Pulmonary artery endothelial cell (primary cell): ENCODE results near the gene SOX13. TPM values are rescaled to one million over a fixed set of nuclear protein-coding genes. Genes with fewer than 3 reads are reported as not detected.
A peak's percentile ranks its signal among the peaks of the same experiment; 100 is the strongest.

Experiments used
- DNase-seq: peaks from one replicate; pipeline ENCODE4 v3.0.0-alpha.2; 2011; ENCODE audit warnings: low read depth, low spot score
- total RNA-seq: library from RNA; depleted of rRNA; stranded (reverse); fragments of >200 nt; gene quantifications from 2 replicates; pipeline ENCODE4 v1.2.3, GENCODE V29; 2014

SOX13 gene
- total RNA-seq, 1 donor from 2014 or later: 9.1 TPM

DNA sequence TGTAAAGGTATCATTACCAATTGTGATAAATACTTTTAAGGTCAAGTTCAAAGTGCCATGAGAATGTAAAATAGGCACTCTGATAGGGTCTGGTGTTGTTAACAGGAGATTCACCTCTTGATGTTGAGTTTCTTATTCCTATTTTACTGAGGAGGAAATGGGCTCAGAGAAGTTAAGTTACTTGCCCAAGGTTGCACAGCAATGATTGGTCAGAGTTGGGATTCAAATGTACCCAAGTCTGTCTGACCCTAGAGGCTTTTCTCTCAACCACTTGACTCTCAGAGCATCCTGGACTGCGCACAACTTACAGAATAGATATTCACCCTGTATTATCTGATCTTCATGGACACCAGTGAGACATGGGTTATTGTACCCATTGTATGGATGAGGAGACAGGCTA lies 33.9 kb downstream of the SOX13 start:
- DNase-seq: no peak

DNA sequence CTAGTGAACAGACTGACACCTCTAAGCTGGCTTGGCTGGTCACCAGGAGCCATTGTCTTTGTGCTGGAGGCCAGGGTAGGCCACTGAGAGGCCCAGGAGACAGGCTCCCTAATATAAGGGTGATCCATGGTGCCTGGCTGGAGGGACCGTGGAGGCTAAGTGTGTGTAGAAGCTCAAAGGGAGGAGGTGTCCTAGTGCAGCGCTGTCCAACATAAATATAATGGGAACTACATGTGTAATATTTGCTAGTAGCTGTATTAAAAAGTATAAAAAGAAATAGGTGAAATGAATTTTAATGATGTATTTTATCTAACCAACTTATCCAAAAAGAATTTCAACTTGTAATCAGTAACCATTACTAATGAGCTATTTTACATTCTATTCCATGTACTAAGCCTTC lies 35.0 kb downstream of the SOX13 start:
- DNase-seq: no peak

GRCh38 chr1:204108312-204109141 lies 35.6 kb downstream of the SOX13 start:
- peak; percentile 29 for DNase-seq

DNA sequence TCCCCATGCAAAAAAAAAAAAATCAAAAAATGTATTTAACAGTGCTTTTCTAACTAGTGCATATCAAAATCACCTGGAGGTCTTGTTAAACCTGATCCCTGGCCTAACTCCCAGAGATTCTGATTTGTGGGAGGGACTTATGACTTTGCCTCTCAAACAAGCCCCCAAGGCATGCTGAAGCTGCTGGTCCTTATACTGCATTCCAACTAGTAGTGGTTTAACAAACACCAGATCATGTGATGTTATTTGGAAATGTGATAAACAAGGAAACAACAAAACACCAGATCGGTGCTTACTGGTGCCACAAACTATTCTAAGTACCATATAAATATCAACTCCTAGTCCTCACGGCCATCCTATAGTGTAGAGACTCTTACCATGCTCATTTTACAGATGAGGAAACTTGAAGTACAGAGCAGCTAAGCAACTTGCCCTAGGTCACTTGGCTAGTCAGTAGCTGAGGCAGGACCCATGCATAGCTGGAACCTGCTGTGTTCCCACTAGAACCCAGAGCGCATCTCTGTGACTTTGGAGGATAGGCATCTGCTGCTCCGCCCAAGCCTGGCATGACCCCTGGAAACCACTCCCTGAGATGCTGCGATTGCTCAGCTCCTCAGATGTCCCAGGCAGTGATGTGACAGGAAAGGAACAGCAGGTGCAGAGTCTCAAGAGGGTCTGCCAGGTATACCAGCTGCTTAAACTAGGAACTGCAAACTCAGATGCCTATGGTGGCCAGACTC lies 38.1 kb downstream of the SOX13 start:
- DNase-seq: no peak

DNA sequence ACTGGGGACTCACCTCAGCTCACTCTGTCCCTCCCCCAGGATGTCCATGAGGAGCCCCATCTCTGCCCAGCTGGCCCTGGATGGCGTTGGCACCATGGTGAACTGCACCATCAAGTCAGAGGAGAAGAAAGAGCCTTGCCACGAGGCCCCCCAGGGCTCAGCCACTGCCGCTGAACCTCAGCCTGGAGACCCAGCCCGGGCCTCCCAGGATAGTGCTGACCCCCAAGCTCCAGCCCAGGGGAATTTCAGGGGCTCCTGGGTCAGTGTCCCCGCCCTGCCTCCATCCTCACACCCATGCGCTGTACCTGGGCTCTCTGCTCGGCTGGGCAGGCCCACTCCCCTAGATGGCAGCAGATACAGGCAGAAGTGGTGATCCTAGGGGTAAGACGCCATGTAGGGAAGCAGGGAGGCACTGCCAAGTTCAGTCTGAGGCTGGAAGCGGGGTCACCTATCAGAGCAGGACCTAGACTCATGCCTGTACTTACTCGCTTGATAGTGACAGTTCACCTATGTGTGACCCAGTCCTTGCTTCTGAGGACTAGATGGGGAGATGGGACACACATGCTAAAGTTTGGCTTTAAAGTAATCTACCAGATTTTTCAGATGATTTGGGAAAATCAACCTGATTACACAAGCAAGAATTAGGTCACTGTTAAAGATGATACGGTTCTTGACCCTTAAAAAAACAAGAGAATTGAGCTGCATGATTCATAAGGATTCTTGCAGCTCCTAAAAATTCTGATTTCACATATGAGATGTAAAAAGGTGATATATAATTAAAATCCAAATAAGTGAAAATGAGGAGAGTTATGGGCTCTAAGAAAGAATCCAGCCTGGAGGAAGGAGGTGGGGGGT lies 40.2 kb downstream of the SOX13 start:
- DNase-seq: no peak

GRCh38 chr1:204113896-204114295 lies 41.0 kb downstream of the SOX13 start:
- DNase-seq: no peak

DNA sequence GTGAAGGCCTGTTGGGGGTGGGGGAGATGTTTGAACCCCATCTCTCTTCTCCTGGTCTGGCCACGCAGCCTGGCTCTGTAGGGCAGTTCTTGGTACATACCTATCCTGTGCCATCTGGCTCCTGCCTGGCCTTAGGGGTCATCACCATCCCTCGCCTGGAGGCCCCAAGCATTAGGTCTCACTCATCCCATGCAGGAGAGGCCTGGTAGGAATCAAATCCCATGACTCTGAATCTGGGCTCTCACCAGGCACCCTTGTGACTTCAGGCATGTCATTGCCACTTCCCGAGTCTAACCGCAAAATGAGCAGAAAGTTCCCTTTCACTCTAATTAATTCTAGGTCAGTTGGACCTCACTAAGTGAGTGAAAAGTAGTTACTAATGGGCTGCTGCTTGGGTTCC lies 41.7 kb downstream of the SOX13 start:
- DNase-seq: no peak

- no peak for DNase-seq
Measured at GRCh38 chr1:204115116-204115515, 42.2 kb downstream of the SOX13 start.

- no peak for DNase-seq
Measured at GRCh38 chr1:204116539-204116938, 43.6 kb downstream of the SOX13 start.

DNA sequence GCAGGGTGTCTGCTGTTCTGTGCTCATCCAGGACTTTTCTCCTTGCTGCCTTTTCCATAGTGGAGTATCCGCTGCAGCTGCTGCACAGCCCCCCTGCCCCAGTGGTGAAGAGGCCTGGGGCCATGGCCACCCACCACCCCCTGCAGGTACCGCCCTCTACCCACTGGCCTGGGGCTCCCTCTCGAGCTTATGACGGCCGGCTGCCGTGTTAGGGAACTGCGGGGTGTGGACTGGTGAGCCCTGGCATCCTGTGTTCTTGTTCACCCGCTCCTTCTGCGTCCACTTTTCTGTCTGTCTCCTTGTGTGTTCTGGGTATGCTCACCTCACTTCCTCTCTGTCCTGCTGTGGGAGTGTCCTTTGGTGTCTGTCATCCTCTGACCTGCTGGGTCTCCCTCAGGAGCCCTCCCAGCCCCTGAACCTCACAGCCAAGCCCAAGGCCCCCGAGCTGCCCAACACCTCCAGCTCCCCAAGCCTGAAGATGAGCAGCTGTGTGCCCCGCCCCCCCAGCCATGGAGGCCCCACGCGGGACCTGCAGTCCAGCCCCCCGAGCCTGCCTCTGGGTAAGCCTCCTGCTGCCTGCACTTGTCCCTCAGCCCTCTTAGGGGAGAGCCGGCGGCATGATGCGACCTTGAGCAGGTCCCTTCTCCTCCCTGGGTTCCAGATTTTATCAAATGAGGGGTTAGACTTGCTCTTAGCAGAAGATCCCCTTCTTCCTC lies 49.1 kb downstream of the SOX13 start:
- DNase-seq: no peak

DNA sequence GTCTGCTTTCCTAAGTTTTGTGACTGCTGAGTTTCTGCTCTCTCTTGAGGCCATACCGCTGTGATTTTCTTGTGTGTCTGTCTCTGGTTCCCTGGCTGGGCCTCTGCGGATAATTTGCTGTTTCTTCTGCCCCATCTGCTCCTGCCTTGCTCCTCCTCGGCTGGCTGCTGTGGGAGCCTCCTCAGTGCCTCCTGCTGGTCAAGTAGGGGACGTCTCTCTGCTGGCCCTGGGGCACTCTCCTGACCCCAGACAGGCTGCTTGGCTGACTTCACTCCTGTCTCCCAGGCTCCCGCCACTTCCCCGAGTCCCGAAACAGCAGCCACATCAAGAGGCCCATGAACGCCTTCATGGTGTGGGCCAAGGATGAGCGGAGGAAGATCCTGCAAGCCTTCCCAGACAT lies 50.5 kb downstream of the SOX13 start:
- DNase-seq: no peak

DNA sequence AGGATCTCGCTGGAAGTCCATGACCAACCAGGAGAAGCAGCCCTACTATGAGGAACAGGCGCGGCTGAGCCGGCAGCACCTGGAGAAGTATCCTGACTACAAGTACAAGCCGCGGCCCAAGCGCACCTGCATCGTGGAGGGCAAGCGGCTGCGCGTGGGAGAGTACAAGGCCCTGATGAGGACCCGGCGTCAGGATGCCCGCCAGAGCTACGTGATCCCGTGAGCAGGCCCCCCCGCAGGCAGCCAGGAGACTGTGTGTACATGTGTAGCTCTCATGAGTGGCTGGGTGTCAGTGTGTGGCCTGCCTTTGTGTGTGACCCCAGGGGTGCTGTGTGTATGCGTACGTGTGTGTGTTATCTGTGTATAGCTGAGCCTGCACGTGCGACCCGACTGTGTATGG lies 51.7 kb downstream of the SOX13 start:
- DNase-seq: no peak

DNA sequence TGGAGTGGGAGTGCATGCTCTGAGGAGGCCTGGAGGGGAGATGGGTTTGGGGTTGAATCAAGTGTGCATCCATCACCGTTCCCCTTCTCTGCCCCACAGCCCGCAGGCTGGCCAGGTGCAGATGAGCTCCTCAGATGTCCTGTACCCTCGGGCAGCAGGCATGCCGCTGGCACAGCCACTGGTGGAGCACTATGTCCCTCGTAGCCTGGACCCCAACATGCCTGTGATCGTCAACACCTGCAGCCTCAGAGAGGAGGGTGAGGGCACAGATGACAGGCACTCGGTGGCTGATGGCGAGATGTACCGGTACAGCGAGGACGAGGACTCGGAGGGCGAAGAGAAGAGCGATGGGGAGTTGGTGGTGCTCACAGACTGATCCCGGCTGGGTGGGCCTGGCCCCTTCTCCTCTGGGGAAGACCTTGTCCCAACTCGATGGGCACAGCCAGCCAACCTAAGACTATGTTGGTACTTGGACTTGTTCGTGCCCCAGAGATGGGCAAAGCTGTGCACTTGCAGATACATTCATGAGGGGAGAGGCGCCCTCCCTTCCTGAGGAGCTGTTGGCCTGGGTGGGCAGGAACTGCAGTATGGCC lies 52.9 kb downstream of the SOX13 start:
- DNase-seq: no peak

- no peak for DNase-seq
Measured at GRCh38 chr1:204126386-204126785, 53.5 kb downstream of the SOX13 start.

- DNase-seq: no peak
Measured at GRCh38 chr1:204126956-204127355, 54.0 kb downstream of the SOX13 start.

DNA sequence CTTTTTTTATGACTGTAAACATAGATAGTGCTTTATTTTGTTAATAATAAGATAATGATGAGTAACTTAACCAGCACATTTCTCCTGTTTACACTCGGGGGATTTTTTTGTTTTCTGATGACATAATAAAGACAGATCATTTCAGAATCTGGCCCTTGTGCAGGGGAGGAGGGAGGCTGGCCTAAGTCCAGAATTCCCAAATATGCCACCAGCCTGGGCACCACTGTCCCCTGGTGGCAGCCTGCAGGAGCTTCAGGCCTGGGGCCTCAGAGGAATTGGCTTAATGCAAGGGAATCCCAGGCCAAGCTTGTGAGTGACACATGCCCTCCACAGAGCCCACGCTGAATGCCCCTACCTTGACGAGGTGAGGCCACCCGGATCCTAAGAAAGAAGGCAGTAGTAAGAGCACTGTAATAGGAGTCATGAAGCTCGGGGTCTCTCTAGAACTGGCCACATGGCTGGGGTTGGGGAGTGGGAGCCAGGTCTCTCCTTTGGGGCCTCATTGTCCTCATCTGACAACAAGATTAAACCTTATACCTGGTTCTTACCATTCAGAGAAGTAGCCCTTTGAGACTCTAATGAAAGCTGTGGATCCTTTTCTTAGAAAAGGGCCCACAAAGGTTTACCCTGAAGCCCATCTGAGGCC lies 54.8 kb downstream of the SOX13 start:
- peak; percentile 53 for DNase-seq

DNA sequence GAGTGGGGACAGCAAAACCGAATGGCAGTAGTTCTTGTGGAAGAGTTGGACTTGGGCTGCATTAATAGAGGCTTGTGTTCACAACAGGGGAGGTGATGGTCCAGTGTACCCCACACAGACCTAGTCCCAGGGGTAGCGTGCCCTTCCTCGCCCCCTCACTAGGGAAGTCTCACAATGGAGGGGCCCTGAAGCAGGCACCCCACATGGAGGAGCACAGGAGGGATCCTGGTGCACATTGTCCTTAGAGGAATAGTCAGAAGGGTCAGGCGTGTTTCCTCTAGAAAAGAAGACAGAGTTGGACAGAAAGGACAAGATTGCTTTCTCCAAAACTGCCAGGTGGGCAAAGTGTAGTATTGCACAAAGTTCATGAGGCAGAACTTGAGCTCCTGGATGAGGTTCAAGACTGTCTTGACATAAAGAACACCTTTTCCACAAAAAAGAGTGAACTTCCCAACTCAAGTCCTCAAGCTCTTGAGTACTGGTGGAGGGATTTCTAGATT lies 55.6 kb downstream of the SOX13 start:
- DNase-seq: no peak

- no peak for DNase-seq
Measured at GRCh38 chr1:204128964-204129896, 56.3 kb downstream of the SOX13 start.

- DNase-seq: no peak
Measured at GRCh38 chr1:204130178-204130577, 57.3 kb downstream of the SOX13 start.
